Measurements from ENCODE around the gene CACNA1D.

GRCh38 chr3:53702776-53703530, 208.5 kb downstream of the CACNA1D start:
- TF ChIP-seq CTCF (IDR thresholded peaks at IDR 0.05), result no peak
- TF ChIP-seq POLR2A (IDR thresholded peaks at IDR 0.05; ENCODE audit: low read depth), result no peak

Data from esophagus muscularis mucosa (tissue), 3 donors.